Fibroblast of pulmonary artery (primary cell): ENCODE data around the gene STK26.

Experiments
- DNase-seq: peaks from one replicate; pipeline ENCODE4 v3.0.0-alpha.2; 2010; ENCODE audit warnings: low read depth
- H3K4me3 ChIP-seq: replicated peaks from 2 replicates; pipeline ENCODE4 v1.5.1; 2011; ENCODE audit warnings: low read depth, mild to moderate bottlenecking, control low read depth, low read length, moderate library complexity
- TF ChIP-seq, protein P1 (sequence below): IDR thresholded peaks from 2 replicates; pipeline ENCODE4 v1.5.1; 2011; ENCODE audit warnings: mild to moderate bottlenecking, control low read depth, low read length, inconsistent platforms; ENCODE audit errors: missing control alignments

Gene STK26

GRCh38 chrX:132101799-132102198, 78.7 kb downstream of the STK26 start:
- no peak overlapping the region for H3K4me3 ChIP-seq
- TF ChIP-seq, protein P1, sequence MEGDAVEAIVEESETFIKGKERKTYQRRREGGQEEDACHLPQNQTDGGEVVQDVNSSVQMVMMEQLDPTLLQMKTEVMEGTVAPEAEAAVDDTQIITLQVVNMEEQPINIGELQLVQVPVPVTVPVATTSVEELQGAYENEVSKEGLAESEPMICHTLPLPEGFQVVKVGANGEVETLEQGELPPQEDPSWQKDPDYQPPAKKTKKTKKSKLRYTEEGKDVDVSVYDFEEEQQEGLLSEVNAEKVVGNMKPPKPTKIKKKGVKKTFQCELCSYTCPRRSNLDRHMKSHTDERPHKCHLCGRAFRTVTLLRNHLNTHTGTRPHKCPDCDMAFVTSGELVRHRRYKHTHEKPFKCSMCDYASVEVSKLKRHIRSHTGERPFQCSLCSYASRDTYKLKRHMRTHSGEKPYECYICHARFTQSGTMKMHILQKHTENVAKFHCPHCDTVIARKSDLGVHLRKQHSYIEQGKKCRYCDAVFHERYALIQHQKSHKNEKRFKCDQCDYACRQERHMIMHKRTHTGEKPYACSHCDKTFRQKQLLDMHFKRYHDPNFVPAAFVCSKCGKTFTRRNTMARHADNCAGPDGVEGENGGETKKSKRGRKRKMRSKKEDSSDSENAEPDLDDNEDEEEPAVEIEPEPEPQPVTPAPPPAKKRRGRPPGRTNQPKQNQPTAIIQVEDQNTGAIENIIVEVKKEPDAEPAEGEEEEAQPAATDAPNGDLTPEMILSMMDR, result no peak
- no peak for DNase-seq

GRCh38 chrX:132107291-132107690, 84.2 kb downstream of the STK26 start:
- no peak for DNase-seq
- TF ChIP-seq, protein P1, result no peak
- no peak overlapping the region for H3K4me3 ChIP-seq

DNA sequence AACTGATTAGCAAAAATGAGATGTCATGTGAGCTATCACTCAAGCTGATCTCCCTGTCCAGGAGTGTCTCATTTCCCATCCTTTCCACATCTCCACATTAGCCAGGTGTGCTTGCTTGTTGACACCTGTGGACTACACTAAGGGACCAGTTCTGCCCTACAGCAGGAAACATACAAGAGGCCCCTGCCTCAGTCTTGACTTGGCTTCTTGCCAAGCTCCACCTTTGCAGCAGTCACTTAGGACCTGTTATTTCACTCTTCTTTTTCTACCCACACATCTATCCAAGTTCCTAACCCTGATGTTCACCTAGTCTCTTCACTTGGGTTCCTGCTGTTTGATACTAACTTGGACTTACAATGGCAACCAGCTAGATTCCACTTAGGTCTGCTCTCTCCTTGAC, 91.5 kb downstream of the STK26 start:
- no peak for DNase-seq
- TF ChIP-seq, protein P1, result no peak
- no peak overlapping the region for H3K4me3 ChIP-seq

DNA sequence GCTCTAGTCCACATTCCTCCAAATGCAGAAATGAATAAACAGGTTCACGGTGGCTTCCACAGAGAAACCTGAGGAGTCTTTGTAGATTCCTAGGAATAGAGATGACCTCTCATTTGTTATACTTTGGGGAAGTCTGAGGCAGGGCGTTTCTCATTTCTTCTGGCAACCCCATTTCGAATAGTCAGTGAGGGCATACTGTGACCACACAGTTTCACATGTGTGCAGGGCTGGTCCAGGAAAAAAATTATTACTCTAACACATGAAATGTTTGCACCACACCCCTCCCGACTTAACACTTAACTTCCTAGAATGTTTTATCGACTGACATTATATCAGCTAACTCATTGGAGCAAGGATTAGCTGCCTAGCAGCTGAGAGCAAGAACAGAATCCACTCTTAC, 92.7 kb downstream of the STK26 start:
- no peak for DNase-seq
- no peak overlapping the region for H3K4me3 ChIP-seq
- TF ChIP-seq, protein P1, result no peak

DNA sequence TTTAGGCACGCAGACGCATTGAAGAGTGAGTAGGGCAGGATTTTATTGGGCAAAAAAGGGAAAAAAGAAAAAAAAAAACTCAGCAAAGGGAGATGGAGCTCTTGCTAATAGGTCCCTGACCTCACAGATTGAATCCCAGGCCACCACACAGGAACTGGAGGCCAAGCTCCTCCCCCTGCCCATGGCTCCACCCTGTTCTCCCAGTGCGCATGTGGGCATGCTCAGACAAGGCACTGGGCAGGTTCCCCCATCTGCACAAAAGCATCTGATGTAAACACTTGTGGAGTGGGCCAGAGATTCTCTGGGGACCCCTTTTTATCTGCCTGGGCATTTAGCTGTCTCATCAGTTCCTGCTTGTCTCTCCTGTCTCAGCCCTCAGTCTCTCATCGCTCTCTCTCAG, 95.3 kb downstream of the STK26 start:
- H3K4me3 ChIP-seq, result no peak overlapping the region
- TF ChIP-seq, protein P1, result no peak
- no peak for DNase-seq

DNA sequence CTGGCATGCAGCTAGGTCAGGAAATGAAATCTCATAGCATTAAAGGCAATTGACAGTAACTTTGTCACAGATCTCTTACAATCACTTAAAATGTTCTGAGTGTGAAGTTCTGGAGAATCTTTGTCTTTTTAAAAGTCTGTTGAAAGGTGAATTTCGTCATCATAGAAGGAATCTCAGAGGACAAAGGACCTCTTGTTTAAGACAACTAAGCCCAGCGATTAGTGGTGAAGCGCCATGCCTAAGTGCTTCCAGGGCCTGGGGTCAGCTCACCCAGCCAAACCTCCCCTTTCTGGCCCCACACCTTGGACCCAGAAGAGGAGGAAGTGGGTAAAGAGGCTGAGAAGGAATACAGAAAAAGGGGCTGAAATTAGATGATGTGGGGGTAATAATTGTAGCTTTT, 96.2 kb downstream of the STK26 start:
- TF ChIP-seq, protein P1, result no peak
- peak; percentile 1 for DNase-seq
- H3K4me3 ChIP-seq, result no peak overlapping the region

DNA sequence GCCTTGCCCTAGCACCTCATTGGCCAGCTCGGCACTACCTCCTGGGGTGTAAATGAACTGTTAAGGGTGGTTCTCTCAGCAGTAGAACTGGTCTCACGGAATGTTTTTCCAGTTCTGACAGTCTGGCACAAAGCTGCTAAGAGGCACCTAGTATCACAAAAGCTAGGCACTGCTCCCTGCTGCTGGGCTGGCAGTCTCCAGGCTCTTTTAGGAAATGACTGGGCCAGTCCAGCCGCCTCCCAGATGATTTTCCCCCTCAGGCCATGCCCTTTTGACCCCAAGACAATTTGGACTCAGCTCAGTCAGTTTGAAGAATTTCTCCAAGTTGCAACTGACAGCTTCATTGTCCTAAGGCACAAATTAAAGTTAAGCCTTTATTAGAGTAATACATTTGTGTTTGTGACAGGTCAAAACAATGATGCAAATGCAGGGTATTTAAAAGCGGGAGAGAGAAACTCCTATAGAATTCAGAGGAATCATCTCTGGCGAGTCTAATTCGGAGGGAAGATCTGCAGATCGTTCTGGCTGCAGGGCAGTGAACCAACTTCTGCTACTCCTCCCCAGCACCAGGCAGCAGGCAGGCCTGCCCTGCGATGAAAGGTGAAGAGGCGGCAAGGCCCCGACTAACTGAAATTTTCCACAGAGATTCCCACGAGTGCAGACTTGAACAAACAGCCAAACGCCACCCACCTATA, 96.9 kb downstream of the STK26 start:
- no peak for DNase-seq
- TF ChIP-seq, protein P1, result no peak
- H3K4me3 ChIP-seq, result no peak overlapping the region
